Sigmoid colon (tissue), 7 donors: ENCODE results near the gene PCDHB13. TPM values are rescaled to one million over a fixed set of nuclear protein-coding genes. Genes with fewer than 3 reads are reported as not detected.

Experiments used
- polyA plus RNA-seq, 3 donors: library from polyadenylated mRNA; stranded (reverse); fragments of 200-250 nt; gene quantifications; one replicate each; pipeline ENCODE4 v1.2.3, GENCODE V29; 2013
- total RNA-seq, 4 donors: library from RNA; depleted of rRNA; stranded (reverse); fragments of >200 nt; gene quantifications; one replicate each; pipeline ENCODE4 v1.1.0, GENCODE V29; 2016
- donor health status: healthy with polysubstance abuse.
- donor health status: Bipolar disorder and iron deficiency.
- donor health status: healthy.

Gene PCDHB13
- total and polyA plus RNA-seq, 7 donors = 0.23 to 7.8 (median 4.5) TPM; not detected in 1

Other genes starting within 250 kb of the PCDHB13 start
Only the 30 nearest of the 37 such genes appear.
- gene PCDHB1, start 162.5 kb upstream of the PCDHB13 start, total RNA-seq = under 1 TPM; under 0.01 to 0.36 (median 0.27) TPM
- under 1 TPM in 1 of 3 donors, not detected in 2; 0.04 TPM for gene PCDHB1, start 162.5 kb upstream of the PCDHB13 start, polyA plus RNA-seq
- 1 to 10 TPM; 2.2 to 5.7 (median 2.9) TPM for gene PCDHB2, start 119.3 kb upstream of the PCDHB13 start, total RNA-seq
- gene PCDHB2, start 119.3 kb upstream of the PCDHB13 start, polyA plus RNA-seq = under 1 TPM; under 0.01 to 0.67 (median 0.23) TPM
- gene PCDHB3, start 113.4 kb upstream of the PCDHB13 start, total RNA-seq = 1 to 10 TPM; 1.7 to 4.9 (median 1.8) TPM
- under 1 TPM in 1 of 3 donors, not detected in 2; 0.23 TPM for gene PCDHB3, start 113.4 kb upstream of the PCDHB13 start, polyA plus RNA-seq
- 1 to 10 TPM; 3.9 to 5.3 (median 4.5) TPM for gene PCDHB4, start 92.1 kb upstream of the PCDHB13 start, total RNA-seq
- under 1 TPM; 0.23 to 0.60 (median 0.57) TPM for gene PCDHB4, start 92.1 kb upstream of the PCDHB13 start, polyA plus RNA-seq
- gene PCDHB5, start 78.7 kb upstream of the PCDHB13 start, total RNA-seq = 1 to 10 TPM; 3.1 to 6.5 (median 4.7) TPM
- under 1 TPM in 2 of 3 donors, not detected in 1; under 0.01 to 0.51 TPM for gene PCDHB5, start 78.7 kb upstream of the PCDHB13 start, polyA plus RNA-seq
- gene PCDHB6, start 63.9 kb upstream of the PCDHB13 start, total RNA-seq = 1 to 10 TPM in 3 of 4 donors, under 1 TPM in 1; 0.71 to 2.3 (median 1.4) TPM
- under 1 TPM in 1 of 3 donors, not detected in 2; 0.12 TPM for gene PCDHB6, start 63.9 kb upstream of the PCDHB13 start, polyA plus RNA-seq
- gene PCDHB7, start 41.3 kb upstream of the PCDHB13 start, total RNA-seq = 1 to 10 TPM; 1.4 to 5.3 (median 2.5) TPM
- gene PCDHB7, start 41.3 kb upstream of the PCDHB13 start, polyA plus RNA-seq = under 1 TPM in 1 of 3 donors, not detected in 2; 0.28 TPM
- gene PCDHB8, start 36.1 kb upstream of the PCDHB13 start, total RNA-seq = 1 to 10 TPM in 2 of 4 donors, under 1 TPM in 2; 0.71 to 2.3 (median 1.4) TPM
- under 1 TPM in 1 of 3 donors, not detected in 2; 0.19 TPM for gene PCDHB8, start 36.1 kb upstream of the PCDHB13 start, polyA plus RNA-seq
- gene PCDHB16, start 31.5 kb upstream of the PCDHB13 start, total RNA-seq = 1 to 10 TPM; 3.6 to 6.3 (median 4.8) TPM
- under 1 TPM in 1 of 3 donors, not detected in 2; 0.29 TPM for gene PCDHB16, start 31.5 kb upstream of the PCDHB13 start, polyA plus RNA-seq
- gene PCDHB9, start 26.8 kb upstream of the PCDHB13 start, total RNA-seq = 1 to 10 TPM; 2.1 to 6.2 (median 5.1) TPM
- under 1 TPM in 2 of 3 donors, not detected in 1; under 0.01 to 0.26 TPM for gene PCDHB9, start 26.8 kb upstream of the PCDHB13 start, polyA plus RNA-seq
- gene PCDHB10, start 21.6 kb upstream of the PCDHB13 start, total RNA-seq = 1 to 10 TPM; 3.9 to 6.2 (median 4.9) TPM
- under 1 TPM in 2 of 3 donors, not detected in 1; 0.60 to 0.80 TPM for gene PCDHB10, start 21.6 kb upstream of the PCDHB13 start, polyA plus RNA-seq
- 1 to 10 TPM; 1.8 to 5.0 (median 3.6) TPM for gene PCDHB11, start 14.3 kb upstream of the PCDHB13 start, total RNA-seq
- gene PCDHB11, start 14.3 kb upstream of the PCDHB13 start, polyA plus RNA-seq = under 1 TPM in 1 of 3 donors, not detected in 2; 0.34 TPM
- gene PCDHB12, start 5.2 kb upstream of the PCDHB13 start, total RNA-seq = 10 to 100 TPM in 1 of 4 donors, 1 to 10 TPM in 3; 4.3 to 10.2 (median 5.7) TPM
- gene PCDHB12, start 5.2 kb upstream of the PCDHB13 start, polyA plus RNA-seq = under 1 TPM in 2 of 3 donors, not detected in 1; 0.34 to 0.60 TPM
- 10 to 100 TPM in 1 of 4 donors, 1 to 10 TPM in 3; 6.3 to 10.5 (median 8.3) TPM for gene PCDHB14, start 9.4 kb downstream of the PCDHB13 start, total RNA-seq
- gene PCDHB14, start 9.4 kb downstream of the PCDHB13 start, polyA plus RNA-seq = 1 to 10 TPM in 1 of 3 donors, not detected in 2; 1.0 TPM
- gene PCDHB15, start 31.5 kb downstream of the PCDHB13 start, total RNA-seq = 1 to 10 TPM; 2.9 to 7.3 (median 5.4) TPM
- gene PCDHB15, start 31.5 kb downstream of the PCDHB13 start, polyA plus RNA-seq = under 1 TPM in 2 of 3 donors, not detected in 1; 0.23 to 0.93 TPM
- under 1 TPM in 2 of 4 donors, not detected in 2; 0.81 to 0.82 TPM for gene SLC25A2, start 90.1 kb downstream of the PCDHB13 start, total RNA-seq
- gene SLC25A2, start 90.1 kb downstream of the PCDHB13 start, polyA plus RNA-seq = under 1 TPM in 1 of 3 donors, not detected in 2; 0.35 TPM
- gene TAF7, start 106.9 kb downstream of the PCDHB13 start, total RNA-seq = 10 to 100 TPM; 44.9 to 62.2 (median 48.1) TPM
- gene TAF7, start 106.9 kb downstream of the PCDHB13 start, polyA plus RNA-seq = 10 to 100 TPM; 60.1 to 68.0 (median 62.7) TPM
- 1 to 10 TPM in 3 of 4 donors, under 1 TPM in 1; 0.71 to 1.4 (median 1.1) TPM for gene PCDHGA1, start 116.6 kb downstream of the PCDHB13 start, total RNA-seq
- under 1 TPM in 1 of 3 donors, not detected in 2; 0.26 TPM for gene PCDHGA1, start 116.6 kb downstream of the PCDHB13 start, polyA plus RNA-seq
- gene PCDHGA2, start 124.8 kb downstream of the PCDHB13 start, total RNA-seq = 1 to 10 TPM; 2.8 to 4.9 (median 3.8) TPM
- gene PCDHGA2, start 124.8 kb downstream of the PCDHB13 start, polyA plus RNA-seq = under 1 TPM in 1 of 3 donors, not detected in 2; 0.47 TPM
- gene PCDHGA3, start 129.9 kb downstream of the PCDHB13 start, total RNA-seq = 1 to 10 TPM; 1.5 to 4.4 (median 3.1) TPM
- under 1 TPM in 2 of 3 donors, not detected in 1; 0.19 to 0.60 TPM for gene PCDHGA3, start 129.9 kb downstream of the PCDHB13 start, polyA plus RNA-seq
- 1 to 10 TPM; 2.5 to 8.4 (median 4.1) TPM for gene PCDHGB1, start 136.2 kb downstream of the PCDHB13 start, total RNA-seq
- gene PCDHGB1, start 136.2 kb downstream of the PCDHB13 start, polyA plus RNA-seq = under 1 TPM in 1 of 3 donors, not detected in 2; 0.26 TPM
- gene PCDHGA4, start 141.1 kb downstream of the PCDHB13 start, total RNA-seq = 10 to 100 TPM in 1 of 4 donors, 1 to 10 TPM in 3; 5.0 to 11.3 (median 6.7) TPM
- under 1 TPM in 1 of 3 donors, not detected in 2; 0.47 TPM for gene PCDHGA4, start 141.1 kb downstream of the PCDHB13 start, polyA plus RNA-seq
- 10 to 100 TPM in 2 of 4 donors, 1 to 10 TPM in 2; 4.3 to 12.9 (median 8.0) TPM for gene PCDHGB2, start 146.1 kb downstream of the PCDHB13 start, total RNA-seq
- gene PCDHGB2, start 146.1 kb downstream of the PCDHB13 start, polyA plus RNA-seq = under 1 TPM in 1 of 3 donors, not detected in 2; 0.51 TPM
- gene PCDHGA5, start 150.2 kb downstream of the PCDHB13 start, total RNA-seq = 1 to 10 TPM; 5.3 to 8.3 (median 7.2) TPM
- gene PCDHGA5, start 150.2 kb downstream of the PCDHB13 start, polyA plus RNA-seq = under 1 TPM in 1 of 3 donors, not detected in 2; 0.57 TPM
- 10 to 100 TPM in 1 of 4 donors, 1 to 10 TPM in 3; 6.1 to 16.1 (median 7.7) TPM for gene PCDHGB3, start 156.3 kb downstream of the PCDHB13 start, total RNA-seq
- gene PCDHGB3, start 156.3 kb downstream of the PCDHB13 start, polyA plus RNA-seq = under 1 TPM in 2 of 3 donors, not detected in 1; under 0.01 to 0.41 TPM
- 10 to 100 TPM in 2 of 4 donors, 1 to 10 TPM in 2; 5.4 to 13.6 (median 8.4) TPM for gene PCDHGA6, start 160.0 kb downstream of the PCDHB13 start, total RNA-seq
- under 1 TPM in 1 of 3 donors, not detected in 2; 0.85 TPM for gene PCDHGA6, start 160.0 kb downstream of the PCDHB13 start, polyA plus RNA-seq
- 10 to 100 TPM in 3 of 4 donors, 1 to 10 TPM in 1; 8.2 to 15.2 (median 10.9) TPM for gene PCDHGA7, start 168.8 kb downstream of the PCDHB13 start, total RNA-seq
- gene PCDHGA7, start 168.8 kb downstream of the PCDHB13 start, polyA plus RNA-seq = under 1 TPM in 1 of 3 donors, not detected in 2; 0.42 TPM
- 1 to 10 TPM; 6.1 to 9.1 (median 7.5) TPM for gene PCDHGB4, start 173.8 kb downstream of the PCDHB13 start, total RNA-seq
- gene PCDHGB4, start 173.8 kb downstream of the PCDHB13 start, polyA plus RNA-seq = under 1 TPM in 1 of 3 donors, not detected in 2; 0.54 TPM
- 1 to 10 TPM; 4.4 to 7.9 (median 6.6) TPM for gene PCDHGA8, start 178.7 kb downstream of the PCDHB13 start, total RNA-seq
- under 1 TPM in 1 of 3 donors, not detected in 2; 0.16 TPM for gene PCDHGA8, start 178.7 kb downstream of the PCDHB13 start, polyA plus RNA-seq
- 10 to 100 TPM; 10.0 to 16.6 (median 11.8) TPM for gene PCDHGB5, start 184.0 kb downstream of the PCDHB13 start, total RNA-seq
- 1 to 10 TPM in 1 of 3 donors, under 1 TPM in 1, not detected in 1; 0.23 to 1.3 TPM for gene PCDHGB5, start 184.0 kb downstream of the PCDHB13 start, polyA plus RNA-seq